Activated CD8-positive, alpha-beta T cell treated with anti-CD3 and anti-CD28 coated beads, Interleukin-2, amount 10 ng/mL, durations not matched to agents 7 days and 5 days (primary cell): ENCODE data around the gene CYP2A13. TPM values are rescaled to one million over a fixed set of nuclear protein-coding genes. Genes with fewer than 3 reads are reported as not detected.
A peak's percentile ranks its signal among the peaks of the same experiment; 100 is the strongest.
"Not testable (repeated sequence)": the region's sequence is repeated elsewhere in the genome, so short reads cannot be mapped to it uniquely, and the experiment has no call there.

ENCODE experiments used
- ATAC-seq: fragments of 150-1000 bp; cut with Tn5 transposase; one replicate; pipeline ENCODE4 v1.10.0; 2021; ENCODE audit warnings: moderate library complexity
- CTCF ChIA-PET: fragments of 350-600 bp; sonication (Branson Sonifier 250); formaldehyde crosslinking; loops from one replicate; lab custom pipeline; 2021; ENCODE audit warnings: antibody characterized with exemption; lab: Charles Lee
- POLR2A ChIA-PET: fragments of 350-600 bp; sonication (Branson Sonifier 250); formaldehyde crosslinking; loops from one replicate; lab custom pipeline; 2021; ENCODE audit warnings: antibody characterized with exemption; lab: Charles Lee
- DNase-seq: peaks from one replicate; pipeline ENCODE4 v3.0.0-alpha.2; 2020
- H3K27ac Mint-ChIP-seq: one replicate; pipeline ENCODE4 v1.8.0; 2021; ENCODE audit warnings: mild to moderate bottlenecking, mixed read lengths
- H3K27me3 Mint-ChIP-seq: one replicate; pipeline ENCODE4 v1.8.0; 2021; ENCODE audit warnings: low read depth, mixed read lengths
- H3K36me3 Mint-ChIP-seq: one replicate; pipeline ENCODE4 v1.8.0; 2021; ENCODE audit warnings: low read depth, mixed read lengths
- H3K4me1 Mint-ChIP-seq: one replicate; pipeline ENCODE4 v1.8.0; 2021; ENCODE audit warnings: low read depth, mixed read lengths
- H3K4me3 Mint-ChIP-seq: one replicate; pipeline ENCODE4 v1.8.0; 2021; ENCODE audit warnings: mild to moderate bottlenecking, mixed read lengths
- H3K9me3 Mint-ChIP-seq: one replicate; pipeline ENCODE4 v1.8.0; 2022; ENCODE audit warnings: mixed read lengths; ENCODE audit not compliant: insufficient read depth
- total RNA-seq, 2 experiments: library from RNA; stranded (reverse); gene quantifications; one replicate each; pipeline ENCODE4 v1.2.3, GENCODE V29; 2021

The CYP2A13 gene
- total RNA-seq, result not detected

GRCh38 chr19:41088151-41088550, at the start of gene CYP2A13:
TSS of gene CYP2A13 (plus strand) at chr19:41088451. CDS start at chr19:41088472, 21 bp downstream.
- Mint-ChIP-seq H3K36me3 (no peaks in the 10 kb centered on the region), H3K9me3 (no peaks in the 10 kb centered on the region), H3K27ac (no peak within 1 kb of the TSS), H3K4me3 (no peak within 1 kb of the TSS), H3K27me3 (peaks cover 47% of the 10 kb centered on the region), H3K4me1 (no peaks in the 10 kb centered on the region)
- no peak for ATAC-seq
- CTCF ChIA-PET, result no interaction called here
- POLR2A ChIA-PET, result no interaction called here
- no peak for DNase-seq

GRCh38 chr19:41039806-41040205, 48.4 kb upstream of the CYP2A13 start:
- H3K9me3 Mint-ChIP-seq, result no peaks in the 10 kb centered on the region
- H3K27ac Mint-ChIP-seq, result no peak overlapping the region
- no peaks in the 10 kb centered on the region for H3K4me1 Mint-ChIP-seq
- H3K4me3 Mint-ChIP-seq, result no peak overlapping the region
- ChIA-PET POLR2A (no interaction called here), CTCF (no interaction called here)
- H3K36me3 Mint-ChIP-seq, result no peaks in the 10 kb centered on the region
- DNase-seq (no peak), ATAC-seq (no peak)
- peaks cover 15% of the 10 kb centered on the region for H3K27me3 Mint-ChIP-seq

- POLR2A ChIA-PET, H3K36me3 Mint-ChIP-seq, ATAC-seq, H3K27me3 Mint-ChIP-seq, CTCF ChIA-PET, H3K27ac Mint-ChIP-seq, DNase-seq, H3K9me3 Mint-ChIP-seq, H3K4me3 Mint-ChIP-seq, H3K4me1 Mint-ChIP-seq: not testable (repeated sequence)
Observed at GRCh38 chr19:41045095-41045494, 43.2 kb upstream of the CYP2A13 start.

GRCh38 chr19:41050426-41050825, 37.8 kb upstream of the CYP2A13 start:
- Mint-ChIP-seq H3K9me3 (no peaks in the 10 kb centered on the region), H3K27ac (no peak overlapping the region), H3K4me1 (no peaks in the 10 kb centered on the region), H3K4me3 (no peak overlapping the region), H3K27me3 (peaks cover 8% of the 10 kb centered on the region), H3K36me3 (no peaks in the 10 kb centered on the region)
- POLR2A ChIA-PET, result no interaction called here
- CTCF ChIA-PET, result no interaction called here
- ATAC-seq (no peak), DNase-seq (no peak)

- POLR2A ChIA-PET, CTCF ChIA-PET, H3K36me3 Mint-ChIP-seq, ATAC-seq, H3K4me3 Mint-ChIP-seq, H3K9me3 Mint-ChIP-seq, H3K4me1 Mint-ChIP-seq, H3K27ac Mint-ChIP-seq, DNase-seq: not testable (repeated sequence)
- H3K27me3 Mint-ChIP-seq, result peaks cover 13% of the 10 kb centered on the region
Observed at GRCh38 chr19:41052162-41052561, 36.1 kb upstream of the CYP2A13 start.

GRCh38 chr19:41053331-41053730, 34.9 kb upstream of the CYP2A13 start:
- H3K27ac Mint-ChIP-seq, DNase-seq, CTCF ChIA-PET, H3K4me1 Mint-ChIP-seq, H3K36me3 Mint-ChIP-seq, H3K4me3 Mint-ChIP-seq, ATAC-seq, POLR2A ChIA-PET, H3K9me3 Mint-ChIP-seq: not testable (repeated sequence)
- peaks cover 16% of the 10 kb centered on the region for H3K27me3 Mint-ChIP-seq

GRCh38 chr19:41064974-41065569, 23.2 kb upstream of the CYP2A13 start:
- POLR2A ChIA-PET, result no interaction called here
- Mint-ChIP-seq H3K27me3 (peaks cover 22% of the 10 kb centered on the region), H3K27ac (no peak overlapping the region), H3K9me3 (no peaks in the 10 kb centered on the region), H3K4me1 (peaks cover 4% of the 10 kb centered on the region), H3K36me3 (no peaks in the 10 kb centered on the region), H3K4me3 (no peak overlapping the region)
- no peak for ATAC-seq
- DNase-seq, result no peak
- CTCF ChIA-PET, result no interaction called here

- DNase-seq (no peak), ATAC-seq (no peak)
- Mint-ChIP-seq H3K27me3 (peaks cover 32% of the 10 kb centered on the region), H3K4me1 (no peaks in the 10 kb centered on the region), H3K27ac (no peak overlapping the region), H3K4me3 (no peak overlapping the region), H3K36me3 (no peaks in the 10 kb centered on the region), H3K9me3 (peaks cover 8% of the 10 kb centered on the region)
- ChIA-PET CTCF (no interaction called here), POLR2A (no interaction called here)
Observed at GRCh38 chr19:41076286-41076685, 12.0 kb upstream of the CYP2A13 start.

GRCh38 chr19:41083516-41083915, 4.7 kb upstream of the CYP2A13 start:
- ChIA-PET CTCF (interaction anchor here (0.7 kb wide), 1 partner anchor 366 kb away, joined by 4 read pairs; no protein-coding TSS in a partner anchor), POLR2A (no interaction called here)
- H3K9me3 Mint-ChIP-seq, result peaks cover 8% of the 10 kb centered on the region
- DNase-seq (no peak), ATAC-seq (no peak)
- no peaks in the 10 kb centered on the region for H3K4me1 Mint-ChIP-seq
- no peaks in the 10 kb centered on the region for H3K36me3 Mint-ChIP-seq
- H3K27me3 Mint-ChIP-seq, result peaks cover 21% of the 10 kb centered on the region
- no peak overlapping the region for H3K27ac Mint-ChIP-seq
- H3K4me3 Mint-ChIP-seq, result no peak overlapping the region

- Mint-ChIP-seq H3K4me3 (no peak overlapping the region), H3K4me1 (no peaks in the 10 kb centered on the region), H3K36me3 (no peaks in the 10 kb centered on the region), H3K27me3 (peaks cover 41% of the 10 kb centered on the region), H3K27ac (no peak overlapping the region), H3K9me3 (peaks cover 4% of the 10 kb centered on the region)
- POLR2A ChIA-PET, result no interaction called here
- ATAC-seq (no peak), DNase-seq (no peak)
- CTCF ChIA-PET, result no interaction called here
Observed at GRCh38 chr19:41085748-41086415, 2.4 kb upstream of the CYP2A13 start.

GRCh38 chr19:41089959-41090358, 1.7 kb downstream of the CYP2A13 start:
- DNase-seq, result no peak
- H3K9me3 Mint-ChIP-seq, result no peaks in the 10 kb centered on the region
- ATAC-seq, result no peak
- no peak overlapping the region for H3K27ac Mint-ChIP-seq
- peaks cover 44% of the 10 kb centered on the region for H3K27me3 Mint-ChIP-seq
- CTCF ChIA-PET, result no interaction called here
- no peaks in the 10 kb centered on the region for H3K36me3 Mint-ChIP-seq
- POLR2A ChIA-PET, result no interaction called here
- H3K4me3 Mint-ChIP-seq, result no peak overlapping the region
- H3K4me1 Mint-ChIP-seq, result no peaks in the 10 kb centered on the region

- ChIA-PET CTCF (interaction anchor here (0.8 kb wide), 1 partner anchor 17 kb away, joined by 3 read pairs; no protein-coding TSS in a partner anchor), POLR2A (no interaction called here)
- peaks cover 3% of the 10 kb centered on the region for H3K4me1 Mint-ChIP-seq
- peaks cover 14% of the 10 kb centered on the region for H3K27me3 Mint-ChIP-seq
- DNase-seq (no peak), ATAC-seq (peak; percentile 69)
- peaks cover 3% of the 10 kb centered on the region for H3K9me3 Mint-ChIP-seq
- H3K36me3 Mint-ChIP-seq, result no peaks in the 10 kb centered on the region
- no peak overlapping the region for H3K27ac Mint-ChIP-seq
- no peak overlapping the region for H3K4me3 Mint-ChIP-seq
Observed at GRCh38 chr19:41095703-41096102, 7.5 kb downstream of the CYP2A13 start.
